HCT116 (cell line): ENCODE results near the gene PTPRR. TPM values are rescaled to one million over a fixed set of nuclear protein-coding genes. Genes with fewer than 3 reads are reported as not detected.
"Not testable (repeated sequence)": the region's sequence is repeated elsewhere in the genome, so short reads cannot be mapped to it uniquely, and the experiment has no call there.

ENCODE experiments used
- ATAC-seq: fragments of 200-7000 bp; cut with Tn5 transposase; 2 replicates; pipeline ENCODE4 v1.9.1; 2020; ENCODE audit warnings: mild to moderate bottlenecking, moderate library complexity
- BruUV-seq: library from RNA; stranded (reverse); fragments of 400-500 nt; replicated peaks from 2 replicates; lab custom pipeline; 2021; lab: Mats Ljungman, UMichigan
- CTCF ChIA-PET: fragments of 300-600 bp; sonication (Branson Sonifier 250); formaldehyde crosslinking; loops from one replicate; lab custom pipeline; 2021; ENCODE audit warnings: antibody characterized with exemption; lab: Charles Lee
- POLR2A ChIA-PET: fragments of 300-600, 350-600 bp; sonication (Branson Sonifier 250); formaldehyde crosslinking; loops from one replicate; lab custom pipeline; 2021; ENCODE audit warnings: antibody characterized with exemption; lab: Charles Lee
- RAD21 ChIA-PET, 2 experiments: fragments of 300-600 bp; sonication (Branson Sonifier 250); formaldehyde crosslinking; loops; one replicate each; lab custom pipeline; 2023; ENCODE audit warnings: low total read pairs in 2 of 2; ENCODE audit not compliant: uncharacterized antibody in 2 of 2, unreplicated experiment in 2 of 2, low non-redundant PET in 1 of 2; lab: Charles Lee
- DNase-seq: peaks from one replicate; pipeline ENCODE4 v3.0.0-alpha.2; 2010; ENCODE audit warnings: low read depth, low spot score
- H2AFZ ChIP-seq: fragments of 200-600 bp; shearing (Covaris generic), sonication (generic); 2 replicates; pipeline ENCODE4 v1.6.1; 2017; ENCODE audit warnings: low read depth, mixed run types, mixed read lengths, antibody characterized with exemption, low read length; ENCODE audit not compliant: poor library complexity, severe bottlenecking
- H3K27ac ChIP-seq: 2 replicates; pipeline ENCODE4 v1.5.1; 2012; ENCODE audit warnings: low read depth, low read length
- H3K27me3 ChIP-seq: fragments of 200-600 bp; sonication (generic); 2 replicates; pipeline ENCODE4 v1.6.1; 2016; ENCODE audit warnings: mixed run types, low read length, mixed read lengths; ENCODE audit not compliant: insufficient read depth
- H3K36me3 ChIP-seq, 2 experiments: fragments of 200-500 bp in 1 of 2; fragments of 200-600 bp in 1 of 2; sonication (Bioruptor generic) in 1 of 2; sonication (generic) in 1 of 2; 2 replicates each; pipeline versions ENCODE4 v1.5.1 to v1.6.1; 2014 to 2016; ENCODE audit warnings: low read length in 2 of 2, inconsistent platforms in 1 of 2, mixed read lengths in 1 of 2, mixed run types in 1 of 2; ENCODE audit not compliant: insufficient read depth in 2 of 2, control insufficient read depth in 1 of 2
- H3K4me1 ChIP-seq, 2 experiments: fragments of 200-600 bp in 1 of 2; sonication (generic) in 1 of 2; 2 replicates each; pipeline versions ENCODE4 v1.5.1 to v1.6.1; 2012 to 2017; ENCODE audit warnings: low read length in 2 of 2, inconsistent platforms in 1 of 2, mild to moderate bottlenecking in 1 of 2, mixed read lengths in 1 of 2, mixed run types in 1 of 2, moderate library complexity in 1 of 2; ENCODE audit not compliant: insufficient read depth in 2 of 2, control insufficient read depth in 1 of 2
- H3K4me2 ChIP-seq: fragments of 200-600 bp; sonication (generic); 2 replicates; pipeline ENCODE4 v1.6.1; 2017; ENCODE audit warnings: mixed run types, low read length, mixed read lengths
- H3K4me3 ChIP-seq, 2 experiments: fragments of 200-600 bp in 1 of 2; sonication (generic) in 1 of 2; replicated peaks in 1 of 2; 2 replicates each; pipeline ENCODE4 v1.5.1; 2011 to 2016; ENCODE audit warnings: low read length in 2 of 2, control low read depth in 1 of 2, low read depth in 1 of 2, mild to moderate bottlenecking in 1 of 2, mixed read lengths in 1 of 2, mixed run types in 1 of 2
- H3K79me2 ChIP-seq: fragments of 200-600 bp; sonication (generic); 2 replicates; pipeline ENCODE4 v1.6.1; 2017; ENCODE audit warnings: mild to moderate bottlenecking, mixed run types, low read length, moderate library complexity, mixed read lengths; ENCODE audit not compliant: insufficient read depth
- H3K9ac ChIP-seq: fragments of 200-600 bp; sonication (generic); 2 replicates; pipeline ENCODE4 v1.6.1; 2016; ENCODE audit warnings: low read length, mixed read lengths
- H3K9me2 ChIP-seq: fragments of 200-600 bp; sonication (generic), shearing (Covaris generic); 2 replicates; pipeline ENCODE4 v1.6.1; 2017; ENCODE audit warnings: mixed run types, mild to moderate bottlenecking, moderate library complexity; ENCODE audit not compliant: insufficient read depth
- H3K9me3 ChIP-seq, 2 experiments: fragments of 200-500 bp in 1 of 2; fragments of 200-600 bp in 1 of 2; sonication (Bioruptor generic) in 1 of 2; sonication (generic) in 1 of 2; 2 replicates each; pipeline ENCODE4 v1.6.1; 2014 to 2017; ENCODE audit warnings: low read length in 2 of 2, mixed read lengths in 2 of 2, inconsistent platforms in 1 of 2, low read depth in 1 of 2, mild to moderate bottlenecking in 1 of 2, mixed run types in 1 of 2, moderate library complexity in 1 of 2; ENCODE audit not compliant: control insufficient read depth in 1 of 2, insufficient read depth in 1 of 2
- H4K20me1 ChIP-seq: fragments of 200-600 bp; sonication (generic), shearing (Covaris generic); 2 replicates; pipeline ENCODE4 v1.6.1; 2017; ENCODE audit warnings: mixed run types, mild to moderate bottlenecking, moderate library complexity; ENCODE audit not compliant: insufficient read depth
- CBX3 ChIP-seq: IDR thresholded peaks from 2 replicates; pipeline ENCODE4 v1.6.1; 2012; ENCODE audit warnings: low read depth
- CEBPB ChIP-seq: IDR thresholded peaks from 2 replicates; pipeline ENCODE4 v1.6.1; 2012; ENCODE audit warnings: low read depth
- EGR1 ChIP-seq: IDR thresholded peaks from 2 replicates; pipeline ENCODE4 v1.6.1; 2012; ENCODE audit warnings: low read depth
- EZH2 ChIP-seq: fragments of 200-600 bp; sonication (generic); IDR thresholded peaks from 2 replicates; pipeline ENCODE4 v1.6.1; 2017; ENCODE audit warnings: antibody characterized with exemption, mixed run types
- EZH2phosphoT487 ChIP-seq: fragments of 200-600 bp; IDR thresholded peaks from 2 replicates; pipeline ENCODE4 v1.6.1; 2018; ENCODE audit warnings: antibody characterized with exemption, borderline replicate concordance
- FOSL1 ChIP-seq: IDR thresholded peaks from 2 replicates; pipeline ENCODE4 v1.6.1; 2012; ENCODE audit warnings: low read depth
- JUND ChIP-seq: IDR thresholded peaks from 2 replicates; pipeline ENCODE4 v1.6.1; 2012
- POLR2A ChIP-seq: IDR thresholded peaks from 2 replicates; pipeline ENCODE4 v1.7.0; 2011; ENCODE audit warnings: borderline replicate concordance; ENCODE audit not compliant: insufficient read depth, insufficient read length; ENCODE audit errors: extremely low read depth
- RAD21 ChIP-seq: IDR thresholded peaks from 2 replicates; pipeline ENCODE4 v1.6.1; 2012; ENCODE audit warnings: low read depth, mild to moderate bottlenecking
- SIN3A ChIP-seq: IDR thresholded peaks from 2 replicates; pipeline ENCODE4 v1.6.1; 2012; ENCODE audit warnings: low read depth
- SP1 ChIP-seq: IDR thresholded peaks from 2 replicates; pipeline ENCODE4 v1.6.1; 2012; ENCODE audit warnings: low read depth
- SRF ChIP-seq: IDR thresholded peaks from 2 replicates; pipeline ENCODE4 v1.6.1; 2012; ENCODE audit warnings: low read depth
- TCF7L2 ChIP-seq: IDR thresholded peaks from 2 replicates; pipeline ENCODE4 v1.7.0; 2011; ENCODE audit warnings: borderline replicate concordance, inconsistent platforms; ENCODE audit not compliant: insufficient read depth, insufficient read length; ENCODE audit errors: extremely low read depth
- YY1 ChIP-seq: IDR thresholded peaks from 2 replicates; pipeline ENCODE4 v1.6.1; 2011; ENCODE audit warnings: low read length, low read depth, moderate library complexity, mild to moderate bottlenecking; ENCODE audit not compliant: insufficient replicate concordance; ENCODE audit errors: extremely low read depth
- ZBTB33 ChIP-seq: IDR thresholded peaks from 2 replicates; pipeline ENCODE4 v1.6.1; 2011; ENCODE audit warnings: mild to moderate bottlenecking, low read length, moderate library complexity; ENCODE audit not compliant: insufficient replicate concordance; ENCODE audit errors: extremely low read depth
- ZFX ChIP-seq: fragments of 450-650 bp; IDR thresholded peaks from 2 replicates; pipeline ENCODE4 v1.6.1; 2017
- ZNF274 ChIP-seq: fragments of 200-500 bp; sonication (Bioruptor generic); IDR thresholded peaks from 2 replicates; pipeline ENCODE4 v1.6.1; 2014; ENCODE audit warnings: mild to moderate bottlenecking, low read depth, low read length, inconsistent platforms
- intact Hi-C: fragments of 100-400 bp; cut with micrococcal nuclease; formaldehyde crosslinking; loops from 2 replicates; pipeline ENCODE4 v1.10.0; 2022
- total RNA-seq: library from RNA; stranded (reverse); gene quantifications from one replicate; pipeline ENCODE4 v1.2.1, GENCODE V29; 2021; ENCODE audit not compliant: unreplicated experiment
- TF ChIP-seq, protein P1 (sequence below): IDR thresholded peaks from 2 replicates; pipeline ENCODE4 v1.6.1; 2012
- TF ChIP-seq, protein P2 (sequence below), 3 experiments: fragments of 200-600 bp in 1 of 3; sonication (generic) in 1 of 3; IDR thresholded peaks in 2 of 3; conservative IDR thresholded peaks in 1 of 3; 2 replicates each; pipeline ENCODE4 v1.5.1; 2012 to 2017; ENCODE audit warnings: low read depth in 2 of 3, low read length in 2 of 3, antibody characterized with exemption in 1 of 3, borderline replicate concordance in 1 of 3, control low read depth in 1 of 3, mild to moderate bottlenecking in 1 of 3, mixed read lengths in 1 of 3, mixed run types in 1 of 3, moderate library complexity in 1 of 3; ENCODE audit not compliant: insufficient read depth in 1 of 3

PTPRR gene
- total RNA-seq, 1 experiment from 2014 or later = 0.27 TPM

- TF ChIP-seq ZBTB33 = no peak
- TF ChIP-seq, protein P1, sequence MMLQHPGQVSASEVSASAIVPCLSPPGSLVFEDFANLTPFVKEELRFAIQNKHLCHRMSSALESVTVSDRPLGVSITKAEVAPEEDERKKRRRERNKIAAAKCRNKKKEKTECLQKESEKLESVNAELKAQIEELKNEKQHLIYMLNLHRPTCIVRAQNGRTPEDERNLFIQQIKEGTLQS = no peak
- TF ChIP-seq, protein P2, sequence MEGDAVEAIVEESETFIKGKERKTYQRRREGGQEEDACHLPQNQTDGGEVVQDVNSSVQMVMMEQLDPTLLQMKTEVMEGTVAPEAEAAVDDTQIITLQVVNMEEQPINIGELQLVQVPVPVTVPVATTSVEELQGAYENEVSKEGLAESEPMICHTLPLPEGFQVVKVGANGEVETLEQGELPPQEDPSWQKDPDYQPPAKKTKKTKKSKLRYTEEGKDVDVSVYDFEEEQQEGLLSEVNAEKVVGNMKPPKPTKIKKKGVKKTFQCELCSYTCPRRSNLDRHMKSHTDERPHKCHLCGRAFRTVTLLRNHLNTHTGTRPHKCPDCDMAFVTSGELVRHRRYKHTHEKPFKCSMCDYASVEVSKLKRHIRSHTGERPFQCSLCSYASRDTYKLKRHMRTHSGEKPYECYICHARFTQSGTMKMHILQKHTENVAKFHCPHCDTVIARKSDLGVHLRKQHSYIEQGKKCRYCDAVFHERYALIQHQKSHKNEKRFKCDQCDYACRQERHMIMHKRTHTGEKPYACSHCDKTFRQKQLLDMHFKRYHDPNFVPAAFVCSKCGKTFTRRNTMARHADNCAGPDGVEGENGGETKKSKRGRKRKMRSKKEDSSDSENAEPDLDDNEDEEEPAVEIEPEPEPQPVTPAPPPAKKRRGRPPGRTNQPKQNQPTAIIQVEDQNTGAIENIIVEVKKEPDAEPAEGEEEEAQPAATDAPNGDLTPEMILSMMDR (IDR thresholded peaks at IDR 0.05 in 2 of 3, conservative IDR thresholded peaks at IDR 0.05 in 1 of 3; ENCODE audit: borderline replicate concordance in 1 of 3, insufficient read depth in 1 of 3, low read depth in 2 of 3, low read length in 2 of 3) = no peak
- no peak for TF ChIP-seq CEBPB
- TF ChIP-seq EZH2 = no peak
Measured at GRCh38 chr12:70739756-70740155, 180.8 kb downstream of the PTPRR start (continued).

DNA sequence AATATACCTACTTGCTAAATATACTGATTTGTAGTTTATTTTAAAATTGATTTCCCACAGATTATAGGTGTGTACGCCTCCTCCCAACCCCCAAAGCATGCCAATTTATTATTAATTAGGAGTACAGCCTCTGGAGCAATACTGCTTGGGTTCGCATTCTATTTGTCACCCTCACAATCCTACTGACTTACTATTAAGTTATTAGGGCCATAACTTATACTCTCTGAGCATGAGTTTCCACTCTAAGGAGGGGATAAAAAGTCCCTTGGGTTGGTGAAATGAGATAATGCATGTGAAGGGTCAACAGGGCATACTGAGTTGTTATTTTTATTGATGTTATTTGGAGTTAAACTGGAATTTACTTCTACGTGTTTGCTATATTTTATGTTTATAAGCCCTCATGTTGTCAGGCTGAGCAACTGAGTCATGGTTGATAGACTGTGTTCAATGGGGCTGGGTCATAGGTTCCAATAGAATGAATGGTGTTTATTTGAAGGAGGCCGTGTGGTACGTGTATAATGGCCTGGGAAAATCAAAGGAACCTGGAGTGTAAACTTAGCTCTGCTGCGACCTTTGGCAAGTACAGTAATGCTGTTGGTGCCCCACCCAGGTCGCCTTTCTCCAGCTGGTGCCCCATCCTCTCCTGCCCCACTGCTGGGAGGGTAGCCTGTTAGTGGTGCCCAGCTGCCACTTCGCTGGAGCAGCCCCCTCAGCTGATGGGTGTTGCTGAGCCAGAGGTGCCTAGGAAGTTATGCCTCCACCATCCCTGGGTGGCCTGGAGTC, 184.0 kb downstream of the PTPRR start:
- no TSS peak for BruUV-seq
- no peaks in the 10 kb centered on the region for H3K9me2 ChIP-seq

GRCh38 chr12:70735197-70735596, 185.3 kb downstream of the PTPRR start:
- POLR2A ChIA-PET, intact Hi-C loops, H3K9me2 ChIP-seq, H3K27ac ChIP-seq, RAD21 ChIA-PET, DNase-seq, ATAC-seq, H3K79me2 ChIP-seq, H3K9me3 ChIP-seq, H2AFZ ChIP-seq, H3K4me2 ChIP-seq, H3K36me3 ChIP-seq, BruUV-seq, H4K20me1 ChIP-seq, CTCF ChIA-PET, H3K4me3 ChIP-seq, H3K9ac ChIP-seq, H3K27me3 ChIP-seq, H3K4me1 ChIP-seq: not testable (repeated sequence)

More for the DNA sequence above, 184.0 kb downstream of the PTPRR start:
- TF ChIP-seq TCF7L2 (no peak), ZFX (no peak), SP1 (no peak), YY1 (no peak), EZH2 (no peak), SIN3A (no peak), JUND (no peak), FOSL1 (no peak), ZNF274 (no peak), SRF (no peak), EGR1 (no peak), RAD21 (no peak), POLR2A (no peak), CEBPB (no peak), CBX3 (no peak), EZH2phosphoT487 (no peak)
- Histone ChIP-seq H3K9ac (no peak overlapping the region), H3K4me1 (no peaks in the 10 kb centered on the region), H3K4me2 (no peak overlapping the region), H3K9me3 (no peaks in the 10 kb centered on the region), H3K79me2 (no peaks in the 10 kb centered on the region), H3K27ac (no peak overlapping the region), H3K4me3 (no peak overlapping the region), H2AFZ (no peak overlapping the region), H3K27me3 (no peaks in the 10 kb centered on the region), H3K36me3 (no peaks in the 10 kb centered on the region), H4K20me1 (no peaks in the 10 kb centered on the region)
- intact Hi-C loops = no loop called here
- DNase-seq (no peak), ATAC-seq (no peak)
- RAD21 ChIA-PET = no interaction called here
- CTCF ChIA-PET = no interaction called here
- POLR2A ChIA-PET = no interaction called here
